22Rv1 (cell line): Measurements from ENCODE around the gene TMEM135.

Experiments
- CTCF ChIP-seq: fragments of 450-650 bp; IDR thresholded peaks from 2 replicates; pipeline ENCODE4 v1.5.1; 2017; ENCODE audit warnings: mild to moderate bottlenecking
- ZFX ChIP-seq: fragments of 450-650 bp; IDR thresholded peaks from 2 replicates; pipeline ENCODE4 v1.6.1; 2017; ENCODE audit warnings: antibody characterized with exemption, borderline replicate concordance

DNA sequence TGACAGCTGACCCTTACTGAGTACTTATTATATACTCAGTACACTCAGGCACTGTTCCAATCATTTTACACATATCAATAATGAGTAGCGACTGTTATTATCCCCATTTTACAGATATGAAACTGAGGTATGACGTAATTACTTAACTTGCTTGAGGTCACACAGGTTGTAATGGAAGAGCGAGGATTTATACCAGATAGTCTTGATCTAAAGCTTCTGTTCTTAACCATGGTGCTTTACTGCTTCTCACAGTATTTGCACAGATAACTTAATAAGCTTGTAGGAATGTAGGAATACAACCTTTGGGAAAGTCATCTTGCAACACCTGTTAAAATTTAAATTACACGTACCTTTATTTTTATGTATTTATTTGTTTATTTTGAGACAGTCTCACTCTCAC is 31.7 kb upstream of the TMEM135 start:
- TF ChIP-seq CTCF (no peak), ZFX (no peak)
